SU-DHL-6 (cell line): ENCODE results near the gene STK16.
"Not testable (repeated sequence)": the region's sequence is repeated elsewhere in the genome, so short reads cannot be mapped to it uniquely, and the experiment has no call there.

Experiments used
- H2AFZ ChIP-seq: fragments of 200-600 bp; sonication (generic); 2 replicates; pipeline ENCODE4 v1.6.1; 2014; ENCODE audit warnings: low read depth, mild to moderate bottlenecking, moderate library complexity, mixed read lengths, antibody characterized with exemption, low read length; ENCODE audit not compliant: severe bottlenecking
- H3F3A ChIP-seq: fragments of 200-600 bp; shearing (Covaris generic); 2 replicates; pipeline ENCODE4 v1.6.0; 2016; ENCODE audit warnings: antibody characterized with exemption, mild to moderate bottlenecking; ENCODE audit not compliant: insufficient read depth
- H3K27ac ChIP-seq: fragments of 200-600 bp; sonication (generic); 2 replicates; pipeline ENCODE4 v1.5.1; 2016; ENCODE audit warnings: low read depth, mild to moderate bottlenecking, low read length, moderate library complexity, mixed read lengths
- H3K27me3 ChIP-seq: fragments of 200-600 bp; sonication (generic), shearing (Covaris generic); 2 replicates; pipeline ENCODE4 v1.6.0; 2014; ENCODE audit warnings: mild to moderate bottlenecking, low read length
- H3K36me3 ChIP-seq: fragments of 200-600 bp; sonication (generic); 2 replicates; pipeline ENCODE4 v1.6.1; 2014; ENCODE audit warnings: mild to moderate bottlenecking, low read length, mixed read lengths
- H3K4me2 ChIP-seq: fragments of 300-600, 200-600 bp; shearing (Covaris generic), sonication (generic); 2 replicates; pipeline ENCODE4 v1.6.0; 2014; ENCODE audit warnings: low read length, low read depth, mild to moderate bottlenecking; ENCODE audit not compliant: poor library complexity, severe bottlenecking
- H3K4me3 ChIP-seq: fragments of 200-600 bp; sonication (generic); 2 replicates; pipeline ENCODE4 v1.5.1; 2014; ENCODE audit warnings: antibody characterized with exemption, low read length, mild to moderate bottlenecking, mixed read lengths; ENCODE audit not compliant: insufficient read depth, poor library complexity, severe bottlenecking
- H3K79me2 ChIP-seq: fragments of 200-600 bp; sonication (generic); 2 replicates; pipeline ENCODE4 v1.6.1; 2014; ENCODE audit warnings: mild to moderate bottlenecking, low read length, moderate library complexity; ENCODE audit not compliant: insufficient read depth
- H3K9ac ChIP-seq: fragments of 200-600 bp; sonication (generic); 2 replicates; pipeline ENCODE4 v1.7.0; 2014; ENCODE audit warnings: mild to moderate bottlenecking, low read length
- H3K9me2 ChIP-seq: fragments of 200-600 bp; sonication (generic); replicated peaks from 2 replicates; pipeline ENCODE4 v1.6.1; 2014; ENCODE audit warnings: low read length; ENCODE audit not compliant: insufficient read depth
- H3K9me3 ChIP-seq: fragments of 200-600 bp; sonication (generic); 2 replicates; pipeline ENCODE4 v1.6.1; 2014; ENCODE audit warnings: low read length, mixed read lengths; ENCODE audit not compliant: insufficient read depth
- H4K20me1 ChIP-seq: fragments of 200-600 bp; sonication (generic); 2 replicates; pipeline ENCODE4 v1.6.1; 2014; ENCODE audit warnings: low read depth, mild to moderate bottlenecking, antibody characterized with exemption, low read length, moderate library complexity, mixed read lengths
- CTCF ChIP-seq: fragments of 200-600 bp; sonication (generic); IDR thresholded peaks from one replicate; pipeline ENCODE4 v1.5.1; 2017; ENCODE audit warnings: antibody characterized with exemption, mild to moderate bottlenecking, low read length, moderate library complexity; ENCODE audit not compliant: insufficient read depth, poor library complexity, severe bottlenecking
- EZH2phosphoT487 ChIP-seq: fragments of 200-600 bp; sonication (generic), shearing (Covaris generic); conservative IDR thresholded peaks from 2 replicates; pipeline ENCODE4 v1.6.1; 2018; ENCODE audit warnings: mild to moderate bottlenecking, antibody characterized with exemption, low read length, moderate library complexity, mixed read lengths

The STK16 gene

GRCh38 chr2:219199470-219200211 is 45.6 kb upstream of the STK16 start:
- Histone ChIP-seq H3K4me2 (no peak overlapping the region), H3K4me3 (no peak overlapping the region), H3K27ac (no peak overlapping the region), H3K9me2 (no peaks in the 10 kb centered on the region), H3K36me3 (no peaks in the 10 kb centered on the region), H3K9me3 (no peaks in the 10 kb centered on the region), H2AFZ (no peak overlapping the region), H4K20me1 (no peaks in the 10 kb centered on the region), H3K9ac (no peak overlapping the region), H3K79me2 (no peaks in the 10 kb centered on the region), H3K27me3 (no peaks in the 10 kb centered on the region), H3F3A (no peaks in the 10 kb centered on the region)
- TF ChIP-seq EZH2phosphoT487 (no peak), CTCF (no peak)

GRCh38 chr2:219200502-219201326 is 44.6 kb upstream of the STK16 start:
- not testable (repeated sequence) for H3K9ac ChIP-seq, H3K4me2 ChIP-seq, H2AFZ ChIP-seq, H3K79me2 ChIP-seq, H3F3A ChIP-seq, H3K9me3 ChIP-seq, H3K27ac ChIP-seq, H3K36me3 ChIP-seq, H3K27me3 ChIP-seq, H3K4me3 ChIP-seq, H3K9me2 ChIP-seq, H4K20me1 ChIP-seq

DNA sequence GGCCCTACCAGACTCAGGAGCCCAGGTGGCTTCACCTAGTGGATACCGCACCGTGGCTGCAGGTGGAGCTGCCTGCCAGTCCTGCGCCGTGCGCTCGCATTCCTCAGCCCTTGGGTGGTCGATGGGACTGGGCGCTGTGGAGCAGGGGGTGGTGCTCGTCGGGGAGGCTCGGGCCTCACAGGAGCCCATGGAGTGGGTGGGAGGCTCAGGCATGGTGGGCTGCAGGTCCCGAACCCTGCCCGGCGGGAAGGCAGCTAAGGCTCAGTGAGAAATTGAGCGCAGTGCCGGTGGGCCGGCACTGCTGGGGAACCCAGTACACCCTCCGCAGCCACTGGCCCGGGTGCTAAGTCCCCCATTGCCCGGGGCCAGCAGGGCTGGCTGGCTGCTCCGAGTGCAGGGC is 43.9 kb upstream of the STK16 start:
- H3K27ac ChIP-seq, H3K4me2 ChIP-seq, H3K9me3 ChIP-seq, H2AFZ ChIP-seq, H4K20me1 ChIP-seq, H3K9me2 ChIP-seq, H3K9ac ChIP-seq, H3K36me3 ChIP-seq, H3K4me3 ChIP-seq, H3F3A ChIP-seq, H3K79me2 ChIP-seq, H3K27me3 ChIP-seq: not testable (repeated sequence)

GRCh38 chr2:219204425-219205164 is 40.7 kb upstream of the STK16 start:
- H3K36me3 ChIP-seq, result no peaks in the 10 kb centered on the region
- TF ChIP-seq CTCF, result no peak
- TF ChIP-seq EZH2phosphoT487, result no peak
- no peak overlapping the region for H3K4me2 ChIP-seq
- H3F3A ChIP-seq, result no peaks in the 10 kb centered on the region
- H3K79me2 ChIP-seq, result no peaks in the 10 kb centered on the region
- H3K27me3 ChIP-seq, result no peaks in the 10 kb centered on the region
- H3K9me3 ChIP-seq, result no peaks in the 10 kb centered on the region
- no peaks in the 10 kb centered on the region for H3K9me2 ChIP-seq
- no peak overlapping the region for H3K27ac ChIP-seq
- no peak overlapping the region for H3K9ac ChIP-seq
- H4K20me1 ChIP-seq, result no peaks in the 10 kb centered on the region
- no peak overlapping the region for H3K4me3 ChIP-seq
- H2AFZ ChIP-seq, result no peak overlapping the region
